GM12873 (cell line): Measurements from ENCODE around the gene SDK2.

Experiments used
- CTCF ChIP-seq: IDR thresholded peaks from 2 replicates; pipeline ENCODE4 v1.5.1; 2012; ENCODE audit warnings: low read depth, mild to moderate bottlenecking, moderate library complexity, low read length, control low read depth; ENCODE audit not compliant: insufficient read depth; ENCODE audit errors: missing control alignments

SDK2 gene

GRCh38 chr17:73546114-73546513, 98.1 kb downstream of the SDK2 start:
- no peak for TF ChIP-seq CTCF

GRCh38 chr17:73545109-73546032, 98.9 kb downstream of the SDK2 start:
- no peak for TF ChIP-seq CTCF

- TF ChIP-seq CTCF, result no peak
These were observed 99.9 kb downstream of the SDK2 start for GRCh38 chr17:73544333-73544732.

GRCh38 chr17:73542323-73542722, 101.9 kb downstream of the SDK2 start:
- no peak for TF ChIP-seq CTCF

GRCh38 chr17:73541561-73541981, 102.7 kb downstream of the SDK2 start:
- TF ChIP-seq CTCF, result no peak

GRCh38 chr17:73541111-73541510, 103.1 kb downstream of the SDK2 start:
- TF ChIP-seq CTCF, result no peak

GRCh38 chr17:73539166-73539565, 105.1 kb downstream of the SDK2 start:
- no peak for TF ChIP-seq CTCF
